ENCODE data around the gene PHF11. TPM values are rescaled to one million over a fixed set of nuclear protein-coding genes. Genes with fewer than 3 reads are reported as not detected.

PHF11 gene
- total RNA-seq, 4 donors from 2014 or later = 12.9 to 31.3 (median 19.6) TPM

DNA sequence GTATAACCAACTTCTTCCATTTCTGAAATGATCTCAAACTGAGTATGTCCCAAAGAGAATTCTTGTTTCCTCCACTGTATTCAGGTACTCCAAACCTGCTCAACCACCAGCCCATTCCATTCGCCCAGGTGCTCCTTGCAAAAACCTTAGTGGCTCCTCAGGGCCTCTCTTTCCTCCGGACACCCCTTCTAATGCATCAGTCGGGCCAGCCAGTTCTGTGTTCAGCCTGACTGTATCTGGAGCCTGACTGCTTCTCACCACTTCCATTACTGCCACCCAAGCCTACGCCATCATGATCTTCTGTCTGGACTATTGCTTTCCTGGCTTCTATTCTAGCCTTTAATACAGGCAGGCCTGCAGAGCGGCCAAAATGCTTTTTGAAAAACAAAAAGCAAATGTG, 1.5 kb downstream of the PHF11 start:
- intact Hi-C loops (cut with DNase I) = no loop called here
- Histone ChIP-seq H3K4me3 (no peak overlapping the region), H3K27ac (peak overlapping the region; percentile 5 to 96 (median 93)), H3K27me3 (no peaks in the 10 kb centered on the region), H3K9me3 (no peaks in the 10 kb centered on the region), H3K36me3 (peaks cover 0 to 7% (median 0%) of the 10 kb centered on the region in 3 donors), H3K4me1 (peaks cover 0 to 52% (median 6%) of the 10 kb centered on the region in 3 donors)
- no peak for DNase-seq
- 87 to 89% methylated on average over 5 of the region's 5 CpGs for WGBS, 2 donors
- TF ChIP-seq CTCF (IDR thresholded peaks at IDR 0.05) = no peak
- TF ChIP-seq POLR2A (IDR thresholded peaks at IDR 0.05) = no peak

DNA sequence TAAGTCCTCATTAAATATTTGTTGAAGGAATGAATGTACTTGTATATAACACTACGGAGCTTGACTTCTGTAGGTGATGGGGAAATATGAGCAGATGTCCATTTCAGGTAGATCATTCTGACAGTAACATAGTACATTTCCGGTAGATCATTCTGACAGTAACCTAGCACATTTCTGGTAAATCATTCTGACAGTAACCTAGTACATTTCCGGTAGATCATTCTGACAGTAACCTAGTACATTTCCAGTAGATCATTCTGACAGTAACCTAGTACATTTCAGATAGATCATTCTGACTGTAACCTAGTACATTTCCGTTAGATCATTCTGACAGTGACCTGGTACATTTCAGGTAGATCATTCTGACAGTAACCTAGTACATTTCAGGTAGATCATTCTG, 2.5 kb downstream of the PHF11 start:
- WGBS, 2 donors = 60 to 61% methylated on average over 4 of the region's 4 CpGs
- no peaks in the 10 kb centered on the region for H3K9me3 ChIP-seq
- intact Hi-C loops (cut with DNase I) = no loop called here
- H3K27ac ChIP-seq = peak overlapping the region in 2 of 4 donors; percentile 91 to 95
- no peak overlapping the region for H3K4me3 ChIP-seq
- no peak for DNase-seq
- H3K36me3 ChIP-seq = peaks cover 0 to 13% (median 0%) of the 10 kb centered on the region in 3 donors
- TF ChIP-seq CTCF (IDR thresholded peaks at IDR 0.05) (no peak), POLR2A (IDR thresholded peaks at IDR 0.05) (no peak)
- peaks cover 0 to 61% (median 6%) of the 10 kb centered on the region in 3 donors for H3K4me1 ChIP-seq
- H3K27me3 ChIP-seq = no peaks in the 10 kb centered on the region

GRCh38 chr13:49499889-49500660, 4.3 kb downstream of the PHF11 start:
- H3K4me1 ChIP-seq = peaks cover 0 to 52% (median 0%) of the 10 kb centered on the region in 3 donors
- no peaks in the 10 kb centered on the region for H3K27me3 ChIP-seq
- H3K36me3 ChIP-seq = peaks cover 0 to 23% (median 0%) of the 10 kb centered on the region in 3 donors
- 34 to 55% methylated on average over 4 to 6 of the region's 6 CpGs for WGBS, 2 donors
- no peak for DNase-seq
- no peak overlapping the region for H3K4me3 ChIP-seq
- H3K27ac ChIP-seq = peak overlapping the region in 2 of 4 donors; percentile 2 to 54
- no peak for TF ChIP-seq POLR2A (IDR thresholded peaks at IDR 0.05)
- no peak for TF ChIP-seq CTCF (IDR thresholded peaks at IDR 0.05)
- intact Hi-C loops (cut with DNase I) = no loop called here
- H3K9me3 ChIP-seq = no peaks in the 10 kb centered on the region

DNA sequence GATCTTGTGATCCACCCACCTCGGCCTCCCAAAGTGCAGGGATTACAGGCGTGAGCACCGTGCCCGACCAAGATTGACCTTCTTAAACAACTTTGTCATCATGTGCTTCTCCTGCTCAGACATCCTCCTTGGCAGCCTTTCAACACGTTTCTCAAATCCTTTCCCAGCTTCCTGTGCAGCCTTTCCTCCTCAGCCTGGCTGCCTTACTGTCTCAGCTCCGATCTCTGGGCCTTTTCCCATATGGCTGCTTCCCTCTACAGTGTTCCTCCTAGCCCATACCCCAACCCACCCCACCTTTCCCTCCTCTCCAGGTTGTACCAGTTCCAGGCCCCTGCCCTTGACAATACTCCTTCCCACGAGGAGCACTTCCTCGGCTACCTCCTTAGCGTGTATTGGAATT, 7.2 kb downstream of the PHF11 start:
- H3K4me3 ChIP-seq = no peak overlapping the region
- no peak overlapping the region for H3K27ac ChIP-seq
- H3K9me3 ChIP-seq = no peaks in the 10 kb centered on the region
- 59 to 71% methylated on average over 9 of the region's 9 CpGs for WGBS, 2 donors
- no peaks in the 10 kb centered on the region for H3K27me3 ChIP-seq
- TF ChIP-seq POLR2A (IDR thresholded peaks at IDR 0.05) = no peak
- TF ChIP-seq CTCF (IDR thresholded peaks at IDR 0.05) = no peak
- H3K36me3 ChIP-seq = peaks cover 0 to 37% (median 0%) of the 10 kb centered on the region in 3 donors
- no peak for DNase-seq
- intact Hi-C loops (cut with DNase I) = no loop called here
- H3K4me1 ChIP-seq = peaks cover 0 to 31% (median 0%) of the 10 kb centered on the region in 3 donors

GRCh38 chr13:49503951-49504350, 8.2 kb downstream of the PHF11 start:
- TF ChIP-seq CTCF (IDR thresholded peaks at IDR 0.05) (no peak), POLR2A (IDR thresholded peaks at IDR 0.05) (no peak)
- intact Hi-C loops (cut with DNase I) = no loop called here
- peaks cover 0 to 27% (median 0%) of the 10 kb centered on the region in 3 donors for H3K4me1 ChIP-seq
- H3K4me3 ChIP-seq = no peak overlapping the region
- no peak for DNase-seq
- H3K36me3 ChIP-seq = peaks cover 0 to 37% (median 0%) of the 10 kb centered on the region in 3 donors
- H3K27ac ChIP-seq = no peak overlapping the region
- H3K27me3 ChIP-seq = no peaks in the 10 kb centered on the region
- 87 to 91% methylated on average over 3 of the region's 3 CpGs for WGBS, 2 donors
- H3K9me3 ChIP-seq = no peaks in the 10 kb centered on the region
